Neutrophil (primary cell): ENCODE results near the gene BMPR1B.

ENCODE experiments used
- H3K27ac ChIP-seq: fragments of 200-600 bp; sonication (generic); 2 replicates; pipeline ENCODE4 v1.5.1; 2016; ENCODE audit warnings: mild to moderate bottlenecking, moderate library complexity
- H3K27me3 ChIP-seq: fragments of 200-600 bp; sonication (generic); 2 replicates; pipeline ENCODE4 v1.6.0; 2016; ENCODE audit warnings: mild to moderate bottlenecking
- H3K36me3 ChIP-seq: fragments of 200-600 bp; sonication (generic); 2 replicates; pipeline ENCODE4 v1.5.1; 2017
- H3K4me1 ChIP-seq, 2 experiments: fragments of 200-600 bp in 1 of 2; sonication (generic) in 1 of 2; 1 replicate in 1 of 2; 2 replicates in 1 of 2; pipeline versions ENCODE4 v1.5.1 to v1.6.1; 2013 to 2016; ENCODE audit warnings: low read depth in 1 of 2, low read length in 1 of 2, mild to moderate bottlenecking in 1 of 2, moderate library complexity in 1 of 2; ENCODE audit not compliant: control insufficient read depth in 1 of 2, insufficient read depth in 1 of 2
- H3K4me3 ChIP-seq, 2 experiments: fragments of 200-600 bp in 1 of 2; sonication (generic) in 1 of 2; 1 replicate in 1 of 2; 2 replicates in 1 of 2; pipeline ENCODE4 v1.5.1; 2013 to 2016; ENCODE audit warnings: low read depth in 1 of 2, low read length in 1 of 2, mild to moderate bottlenecking in 1 of 2, moderate library complexity in 1 of 2
- H3K9me3 ChIP-seq: fragments of 200-600 bp; sonication (generic); 2 replicates; pipeline ENCODE4 v1.5.1; 2016
- TF ChIP-seq, protein P1 (sequence below): fragments of 200-600 bp; sonication (generic); IDR thresholded peaks from 2 replicates; pipeline ENCODE4 v1.5.1; 2016; ENCODE audit warnings: antibody characterized with exemption

BMPR1B gene

DNA sequence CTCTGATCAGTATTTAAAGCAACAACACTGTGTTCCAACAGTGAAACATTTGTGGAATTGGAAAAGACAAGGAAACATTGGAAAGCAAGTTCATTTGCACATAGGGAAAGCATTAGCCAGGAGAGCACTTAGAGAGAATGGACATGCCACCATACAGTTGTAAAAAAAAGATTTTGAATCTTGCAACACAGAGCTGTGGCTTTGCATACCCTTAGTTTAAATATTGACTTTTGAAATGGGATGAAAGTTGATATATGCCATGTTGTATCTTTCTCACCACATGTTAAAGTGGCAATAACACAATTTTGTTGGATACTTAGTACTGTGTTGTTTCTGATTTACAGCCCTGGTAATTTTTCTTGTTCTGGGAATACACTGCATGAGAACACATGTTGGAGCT, 208.1 kb downstream of the BMPR1B start:
- H3K36me3 ChIP-seq: no peaks in the 10 kb centered on the region
- TF ChIP-seq, protein P1, sequence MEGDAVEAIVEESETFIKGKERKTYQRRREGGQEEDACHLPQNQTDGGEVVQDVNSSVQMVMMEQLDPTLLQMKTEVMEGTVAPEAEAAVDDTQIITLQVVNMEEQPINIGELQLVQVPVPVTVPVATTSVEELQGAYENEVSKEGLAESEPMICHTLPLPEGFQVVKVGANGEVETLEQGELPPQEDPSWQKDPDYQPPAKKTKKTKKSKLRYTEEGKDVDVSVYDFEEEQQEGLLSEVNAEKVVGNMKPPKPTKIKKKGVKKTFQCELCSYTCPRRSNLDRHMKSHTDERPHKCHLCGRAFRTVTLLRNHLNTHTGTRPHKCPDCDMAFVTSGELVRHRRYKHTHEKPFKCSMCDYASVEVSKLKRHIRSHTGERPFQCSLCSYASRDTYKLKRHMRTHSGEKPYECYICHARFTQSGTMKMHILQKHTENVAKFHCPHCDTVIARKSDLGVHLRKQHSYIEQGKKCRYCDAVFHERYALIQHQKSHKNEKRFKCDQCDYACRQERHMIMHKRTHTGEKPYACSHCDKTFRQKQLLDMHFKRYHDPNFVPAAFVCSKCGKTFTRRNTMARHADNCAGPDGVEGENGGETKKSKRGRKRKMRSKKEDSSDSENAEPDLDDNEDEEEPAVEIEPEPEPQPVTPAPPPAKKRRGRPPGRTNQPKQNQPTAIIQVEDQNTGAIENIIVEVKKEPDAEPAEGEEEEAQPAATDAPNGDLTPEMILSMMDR: no peak
- H3K9me3 ChIP-seq: no peaks in the 10 kb centered on the region
- H3K27me3 ChIP-seq: no peaks in the 10 kb centered on the region
- H3K4me3 ChIP-seq: no peak overlapping the region
- H3K27ac ChIP-seq: no peak overlapping the region
- H3K4me1 ChIP-seq: no peaks in the 10 kb centered on the region

DNA sequence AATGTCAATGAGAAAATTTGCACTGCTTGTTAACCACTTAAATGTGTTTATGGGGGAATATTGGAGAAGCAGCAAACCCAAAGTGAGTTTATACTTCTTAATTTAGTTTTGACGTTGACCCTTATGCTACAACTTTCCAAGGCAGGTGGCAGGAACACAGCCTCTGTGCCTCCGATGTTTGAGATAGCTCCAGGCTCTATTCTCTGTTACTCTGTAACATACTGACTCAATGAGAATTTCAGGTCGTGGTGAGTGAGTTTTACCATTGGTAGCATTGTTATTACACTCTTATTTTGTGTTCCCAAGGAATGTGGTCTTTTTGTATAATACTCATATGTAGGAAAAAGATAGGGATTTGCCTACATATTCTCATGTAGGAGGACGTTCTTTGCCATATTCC, 210.7 kb downstream of the BMPR1B start:
- Histone ChIP-seq H3K9me3 (no peaks in the 10 kb centered on the region), H3K36me3 (no peaks in the 10 kb centered on the region), H3K27ac (no peak overlapping the region), H3K27me3 (no peaks in the 10 kb centered on the region), H3K4me1 (no peaks in the 10 kb centered on the region), H3K4me3 (no peak overlapping the region)
- TF ChIP-seq, protein P1: no peak

DNA sequence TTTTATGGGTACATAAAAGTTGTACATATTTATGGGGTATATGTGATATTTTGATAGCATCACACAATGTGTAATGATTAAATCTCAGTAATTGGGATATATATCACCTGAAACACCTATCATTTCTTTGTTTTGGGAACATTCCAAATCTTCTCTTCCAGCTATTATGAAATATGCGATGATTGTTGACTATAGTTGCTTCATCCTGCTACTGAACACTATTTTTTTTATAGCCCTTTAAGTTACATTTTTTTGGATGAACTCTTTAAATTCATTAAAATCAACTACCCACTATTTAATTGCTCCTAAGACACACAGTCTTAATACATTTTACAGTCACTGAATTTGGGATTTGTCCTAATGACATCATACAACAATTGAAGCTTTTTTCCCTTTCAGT, 212.9 kb downstream of the BMPR1B start:
- Histone ChIP-seq H3K36me3 (no peaks in the 10 kb centered on the region), H3K4me1 (no peaks in the 10 kb centered on the region), H3K27ac (no peak overlapping the region), H3K9me3 (no peaks in the 10 kb centered on the region), H3K27me3 (no peaks in the 10 kb centered on the region), H3K4me3 (no peak overlapping the region)
- TF ChIP-seq, protein P1: no peak

DNA sequence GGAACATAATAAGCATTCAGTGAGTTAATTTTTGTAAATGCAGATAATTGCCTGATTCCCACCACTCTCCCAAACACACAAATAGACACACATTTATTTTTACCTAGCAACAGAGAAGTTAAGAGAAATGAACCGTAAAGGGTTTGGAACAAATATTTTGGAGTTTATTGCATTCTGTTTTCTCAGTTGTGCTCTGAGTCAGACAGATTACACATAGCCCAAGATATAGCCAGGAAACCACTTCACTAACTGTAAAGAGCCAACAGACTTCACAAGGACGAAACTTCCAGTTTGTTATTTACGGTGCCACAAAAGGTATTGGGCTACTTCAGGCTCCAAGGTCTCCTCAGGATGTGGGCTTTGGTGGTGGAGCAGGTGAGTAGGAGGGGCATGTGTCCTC, 217.0 kb downstream of the BMPR1B start:
- no peaks in the 10 kb centered on the region for H3K27me3 ChIP-seq
- no peaks in the 10 kb centered on the region for H3K4me1 ChIP-seq
- no peaks in the 10 kb centered on the region for H3K9me3 ChIP-seq
- TF ChIP-seq, protein P1: no peak
- H3K4me3 ChIP-seq: no peak overlapping the region
- H3K36me3 ChIP-seq: no peaks in the 10 kb centered on the region
- no peak overlapping the region for H3K27ac ChIP-seq

DNA sequence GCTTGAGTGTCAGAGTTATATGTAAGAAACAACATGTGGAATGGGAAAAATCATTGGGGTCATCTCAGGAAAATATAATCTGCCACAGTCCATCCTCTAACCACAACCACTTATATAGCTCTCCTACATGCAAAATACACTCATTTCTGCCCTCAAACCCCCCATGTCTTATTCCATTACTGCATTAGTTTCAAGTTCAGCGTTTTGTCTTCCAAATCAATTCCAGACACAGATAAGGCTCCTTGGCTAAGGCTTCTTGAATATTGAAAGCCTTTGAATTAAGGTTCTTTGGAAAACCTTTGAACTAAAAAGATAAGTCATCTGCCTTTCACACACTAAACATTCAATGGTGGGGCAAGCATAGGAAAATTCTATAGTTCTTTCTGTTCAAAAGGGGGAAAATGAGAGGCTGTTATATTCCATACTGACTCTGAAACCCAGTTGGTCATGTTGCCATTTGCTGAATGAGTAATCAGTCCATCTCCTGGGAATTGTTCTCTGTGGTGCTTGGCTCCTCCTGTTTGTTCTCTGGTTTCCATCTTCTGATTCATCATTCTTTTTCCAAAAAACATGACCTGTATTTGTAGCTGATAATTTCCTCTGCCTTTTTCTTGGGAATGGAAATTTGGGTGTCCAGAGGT, 218.7 kb downstream of the BMPR1B start:
- Histone ChIP-seq H3K27ac (no peak overlapping the region), H3K27me3 (no peaks in the 10 kb centered on the region), H3K9me3 (no peaks in the 10 kb centered on the region), H3K36me3 (no peaks in the 10 kb centered on the region), H3K4me3 (no peak overlapping the region), H3K4me1 (no peaks in the 10 kb centered on the region)
- TF ChIP-seq, protein P1: no peak
